MM.1S (cell line): ENCODE results near the gene KCTD5.
"Not testable (repeated sequence)": the region's sequence is repeated elsewhere in the genome, so short reads cannot be mapped to it uniquely, and the experiment has no call there.

ENCODE experiments used
- EZH2 ChIP-seq: fragments of 300-600 bp; sonication (generic); optimal IDR thresholded peaks from 2 replicates; pipeline ENCODE3; 2017; ENCODE audit warnings: low read depth, mild to moderate bottlenecking, antibody characterized with exemption, low read length, mixed read lengths
- EZH2phosphoT487 ChIP-seq: fragments of 300-600 bp; sonication (generic); IDR thresholded peaks from 2 replicates; pipeline ENCODE4 v1.6.1; 2018; ENCODE audit warnings: antibody characterized with exemption, low read length
- TF ChIP-seq, protein P1 (sequence below): fragments of 300-600 bp; sonication (generic); IDR thresholded peaks from 2 replicates; pipeline ENCODE4 v1.5.1; 2016; ENCODE audit warnings: antibody characterized with exemption, low read length, mixed read lengths

- TF ChIP-seq, protein P1, sequence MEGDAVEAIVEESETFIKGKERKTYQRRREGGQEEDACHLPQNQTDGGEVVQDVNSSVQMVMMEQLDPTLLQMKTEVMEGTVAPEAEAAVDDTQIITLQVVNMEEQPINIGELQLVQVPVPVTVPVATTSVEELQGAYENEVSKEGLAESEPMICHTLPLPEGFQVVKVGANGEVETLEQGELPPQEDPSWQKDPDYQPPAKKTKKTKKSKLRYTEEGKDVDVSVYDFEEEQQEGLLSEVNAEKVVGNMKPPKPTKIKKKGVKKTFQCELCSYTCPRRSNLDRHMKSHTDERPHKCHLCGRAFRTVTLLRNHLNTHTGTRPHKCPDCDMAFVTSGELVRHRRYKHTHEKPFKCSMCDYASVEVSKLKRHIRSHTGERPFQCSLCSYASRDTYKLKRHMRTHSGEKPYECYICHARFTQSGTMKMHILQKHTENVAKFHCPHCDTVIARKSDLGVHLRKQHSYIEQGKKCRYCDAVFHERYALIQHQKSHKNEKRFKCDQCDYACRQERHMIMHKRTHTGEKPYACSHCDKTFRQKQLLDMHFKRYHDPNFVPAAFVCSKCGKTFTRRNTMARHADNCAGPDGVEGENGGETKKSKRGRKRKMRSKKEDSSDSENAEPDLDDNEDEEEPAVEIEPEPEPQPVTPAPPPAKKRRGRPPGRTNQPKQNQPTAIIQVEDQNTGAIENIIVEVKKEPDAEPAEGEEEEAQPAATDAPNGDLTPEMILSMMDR = not testable (repeated sequence)
- not testable (repeated sequence) for TF ChIP-seq EZH2, EZH2phosphoT487
These were observed 2.0 kb upstream of the KCTD5 start for GRCh38 chr16:2680360-2680759.
